ENCODE data around the gene GFI1B. TPM values are rescaled to one million over a fixed set of nuclear protein-coding genes. Genes with fewer than 3 reads are reported as not detected.
"Not testable (repeated sequence)": the region's sequence is repeated elsewhere in the genome, so short reads cannot be mapped to it uniquely, and the experiment has no call there.

Gene GFI1B
- total RNA-seq, 1 donor from 2014 or later = not detected

DNA sequence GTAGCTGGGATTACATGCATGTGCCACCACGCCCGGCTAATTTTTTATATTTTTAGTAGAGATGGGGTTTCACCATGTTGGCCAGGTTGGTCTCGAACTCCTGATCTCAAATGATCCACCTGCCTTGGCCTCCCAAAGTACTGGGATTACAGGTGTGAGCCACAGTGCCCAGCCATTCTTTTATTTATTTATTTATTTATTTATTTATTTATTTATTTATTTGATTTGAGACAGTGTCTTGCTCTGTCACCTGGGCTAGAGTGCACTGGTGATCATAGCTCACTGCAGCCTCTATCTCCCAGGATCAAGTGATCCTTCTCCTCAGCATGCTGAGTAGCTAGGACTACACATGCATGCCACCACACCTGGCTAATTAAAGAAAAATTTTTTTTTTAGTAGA lies 10.6 kb upstream of the GFI1B start:
- not testable (repeated sequence) for DNase-seq (ENCODE audit: low spot score)

DNA sequence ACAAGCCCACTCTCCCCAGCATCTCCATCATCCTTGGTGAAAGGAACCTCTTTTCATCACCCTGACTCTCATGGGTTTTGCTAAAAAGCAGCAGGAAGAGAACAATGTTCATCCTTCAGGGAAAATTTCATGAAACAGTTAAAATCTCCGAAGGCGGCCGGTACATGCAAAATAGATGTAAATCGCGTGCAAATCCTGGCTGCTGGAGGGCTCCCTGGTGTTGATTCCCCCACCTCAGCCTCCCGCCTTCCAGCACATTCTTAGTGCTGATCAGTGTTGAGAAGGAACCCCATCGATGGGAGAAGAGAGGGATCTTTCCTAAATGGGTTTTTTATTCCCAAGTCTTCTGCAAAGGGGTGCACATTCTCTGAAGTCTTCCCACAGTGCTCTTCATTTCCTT lies 8.7 kb upstream of the GFI1B start:
- no peak for DNase-seq (ENCODE audit: low spot score)

DNA sequence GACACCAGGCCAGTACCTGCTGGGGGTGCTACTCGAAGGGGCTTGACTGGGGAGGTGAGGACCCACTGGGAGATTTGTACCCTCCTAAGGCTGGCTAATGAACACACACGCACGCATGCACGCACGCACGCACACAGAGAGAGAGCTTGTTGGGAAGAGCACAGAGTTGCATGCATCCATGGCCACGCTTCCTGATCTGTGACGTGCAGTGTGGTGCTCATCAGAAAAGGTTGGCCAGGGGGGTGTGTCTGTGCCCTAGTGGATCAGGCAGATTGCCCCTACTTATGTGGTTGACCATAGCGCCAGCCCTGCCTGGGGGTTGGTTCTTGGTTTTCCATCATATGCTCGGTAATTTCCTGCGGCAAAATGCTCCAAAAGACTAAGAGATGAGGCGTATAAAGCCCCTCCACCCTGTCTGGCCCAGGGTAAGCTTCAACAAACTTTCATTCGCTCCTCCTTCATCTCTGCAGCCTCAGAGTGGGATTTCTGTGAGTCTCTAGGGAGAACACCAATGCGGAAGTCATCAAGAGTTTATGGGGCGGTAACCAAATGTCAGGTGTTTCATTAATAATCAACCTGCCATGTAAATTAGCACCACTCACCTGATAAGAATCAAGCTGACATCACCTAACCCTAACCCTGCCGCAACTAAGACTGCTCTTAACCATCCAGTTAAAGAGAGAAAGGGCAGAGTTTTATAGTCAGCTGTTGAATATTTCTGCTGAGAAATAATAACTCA lies 8.0 kb upstream of the GFI1B start:
- no peak for DNase-seq (ENCODE audit: low spot score)

DNA sequence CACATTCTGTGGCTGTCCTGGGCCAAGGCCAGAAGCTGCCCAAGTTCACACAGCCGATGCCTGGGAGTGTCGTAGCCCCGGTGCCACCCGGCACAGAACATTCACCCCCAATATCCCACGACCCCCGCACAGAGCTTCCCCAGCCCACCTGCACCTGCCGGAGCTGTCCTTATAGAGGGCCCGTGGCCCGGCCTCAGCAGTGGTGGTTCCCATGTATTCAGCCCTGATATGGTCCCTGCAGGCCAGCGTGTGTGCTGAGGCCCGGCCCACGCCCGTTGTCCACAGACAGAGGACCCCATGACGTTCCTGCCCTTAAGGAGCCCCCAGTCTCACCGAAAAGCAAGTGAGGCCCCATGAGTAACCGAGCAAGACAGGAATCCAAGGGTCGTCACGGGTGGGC lies 5.3 kb upstream of the GFI1B start:
- DNase-seq (ENCODE audit: low spot score) = no peak

DNA sequence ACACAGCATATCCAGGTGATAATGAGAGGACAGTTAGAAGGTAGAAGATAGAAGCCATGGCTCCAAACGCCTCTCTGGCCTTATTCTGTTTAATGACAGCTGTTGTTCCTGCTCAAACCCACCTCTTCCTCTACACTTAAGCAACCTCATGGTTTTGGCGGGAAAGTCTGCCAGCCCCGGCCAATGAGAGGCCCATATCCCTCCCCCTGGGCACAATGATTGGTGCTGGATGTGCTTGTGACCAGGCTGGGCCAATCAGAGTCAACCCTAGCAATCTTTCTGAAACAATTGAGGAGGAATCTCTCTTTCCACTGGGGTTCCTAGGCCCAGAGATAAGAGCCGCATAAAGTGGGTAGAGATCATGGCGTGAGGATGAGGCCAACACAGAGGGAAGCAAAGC lies 4.8 kb upstream of the GFI1B start:
- DNase-seq (ENCODE audit: low spot score) = no peak

DNA sequence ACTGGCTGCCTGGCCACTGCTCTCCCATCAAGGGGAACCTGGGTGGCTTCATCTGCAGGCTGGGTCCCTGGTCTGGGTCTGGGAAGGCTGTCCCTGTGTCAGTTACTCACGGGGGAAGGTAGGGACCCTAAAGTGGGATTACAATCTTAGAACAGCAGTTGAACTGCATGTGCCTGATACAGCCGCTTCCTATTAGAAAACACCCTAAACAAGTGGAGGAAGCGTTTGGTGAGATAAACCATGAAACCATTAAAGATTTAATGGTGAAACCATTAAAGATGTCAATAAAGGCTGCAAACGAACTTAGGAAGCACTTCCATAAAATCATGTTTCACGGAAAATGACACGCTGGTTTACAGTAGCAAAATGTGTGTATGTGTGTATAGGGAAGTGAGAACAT lies 2.5 kb upstream of the GFI1B start:
- DNase-seq (ENCODE audit: low spot score) = no peak

DNA sequence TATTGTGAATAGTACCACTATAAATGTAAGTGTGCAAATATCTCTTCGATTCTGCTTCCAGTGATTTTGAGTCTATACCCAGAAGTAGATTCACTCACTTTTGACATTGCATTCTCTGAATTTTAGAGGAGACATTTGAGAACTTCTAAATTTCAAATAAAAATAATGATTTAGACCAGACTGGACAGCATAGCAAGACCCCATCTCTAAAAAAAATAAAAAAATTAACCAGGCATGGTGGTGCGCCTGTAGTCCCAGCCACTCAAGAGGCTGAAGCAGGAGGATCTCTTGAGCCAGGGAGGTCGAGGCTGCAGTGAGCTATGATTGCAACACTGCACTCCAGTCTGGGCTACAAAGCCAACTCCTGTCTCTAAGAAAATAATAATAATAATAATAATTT lies 1.9 kb upstream of the GFI1B start:
- no peak for DNase-seq (ENCODE audit: low spot score)

DNA sequence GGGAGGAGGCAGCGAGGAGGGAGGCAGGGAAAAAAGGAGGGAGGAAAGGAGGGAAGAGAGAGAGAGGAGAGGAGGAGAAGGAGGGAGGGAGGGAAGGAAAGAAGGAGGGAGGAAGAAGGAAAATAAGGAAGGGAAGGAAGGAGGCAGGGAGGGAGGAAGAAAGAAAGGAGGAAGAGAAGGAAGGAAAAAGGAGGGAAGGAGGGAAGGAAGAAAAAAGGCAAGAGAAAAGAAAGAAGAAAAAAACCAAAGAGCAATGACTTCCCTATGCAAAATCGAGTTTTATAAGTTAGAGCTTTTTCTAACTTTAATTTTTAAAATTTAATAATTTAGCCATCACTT lies 413 bp upstream of the GFI1B start:
- DNase-seq (ENCODE audit: low spot score) = no peak

DNA sequence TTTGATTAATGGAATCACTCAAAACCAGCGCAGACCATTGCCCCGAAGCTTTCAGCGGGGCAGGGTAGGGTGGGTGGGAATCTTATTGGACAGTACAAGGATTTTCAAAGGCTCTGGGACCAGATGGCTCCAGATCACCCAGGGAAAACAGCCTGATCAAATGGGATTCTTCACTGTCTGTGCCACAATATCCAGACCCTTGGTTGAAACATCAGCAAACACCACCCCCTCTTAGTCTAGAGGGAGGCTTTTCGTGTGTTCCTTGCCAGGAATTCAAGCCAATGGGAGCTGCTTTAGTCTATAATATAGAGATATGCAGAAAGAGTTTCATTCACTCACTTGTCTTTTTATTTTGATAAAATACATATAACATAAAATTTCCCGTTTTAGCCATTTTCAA lies 1.7 kb downstream of the GFI1B start:
- DNase-seq (ENCODE audit: low spot score) = no peak

DNA sequence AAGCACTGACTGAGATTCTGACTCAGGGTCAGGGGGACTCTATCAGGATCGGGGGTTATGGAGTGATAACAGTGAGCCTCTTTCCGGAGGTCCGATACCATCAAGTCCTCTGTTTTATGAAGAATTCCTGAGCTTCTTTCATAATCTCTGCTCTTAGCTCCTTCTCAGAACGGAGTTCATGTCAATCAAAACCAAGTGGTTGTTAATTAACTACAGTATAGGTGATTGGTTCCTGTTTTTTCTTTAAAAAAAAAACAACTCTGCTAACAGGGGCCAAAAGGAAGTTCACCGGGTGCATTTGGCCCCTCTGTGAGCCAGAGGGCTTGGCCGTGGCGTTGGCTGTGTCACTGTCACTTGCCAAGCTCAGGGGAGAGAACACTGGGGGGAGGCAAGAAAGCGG lies 4.0 kb downstream of the GFI1B start:
- DNase-seq (ENCODE audit: low spot score) = no peak

DNA sequence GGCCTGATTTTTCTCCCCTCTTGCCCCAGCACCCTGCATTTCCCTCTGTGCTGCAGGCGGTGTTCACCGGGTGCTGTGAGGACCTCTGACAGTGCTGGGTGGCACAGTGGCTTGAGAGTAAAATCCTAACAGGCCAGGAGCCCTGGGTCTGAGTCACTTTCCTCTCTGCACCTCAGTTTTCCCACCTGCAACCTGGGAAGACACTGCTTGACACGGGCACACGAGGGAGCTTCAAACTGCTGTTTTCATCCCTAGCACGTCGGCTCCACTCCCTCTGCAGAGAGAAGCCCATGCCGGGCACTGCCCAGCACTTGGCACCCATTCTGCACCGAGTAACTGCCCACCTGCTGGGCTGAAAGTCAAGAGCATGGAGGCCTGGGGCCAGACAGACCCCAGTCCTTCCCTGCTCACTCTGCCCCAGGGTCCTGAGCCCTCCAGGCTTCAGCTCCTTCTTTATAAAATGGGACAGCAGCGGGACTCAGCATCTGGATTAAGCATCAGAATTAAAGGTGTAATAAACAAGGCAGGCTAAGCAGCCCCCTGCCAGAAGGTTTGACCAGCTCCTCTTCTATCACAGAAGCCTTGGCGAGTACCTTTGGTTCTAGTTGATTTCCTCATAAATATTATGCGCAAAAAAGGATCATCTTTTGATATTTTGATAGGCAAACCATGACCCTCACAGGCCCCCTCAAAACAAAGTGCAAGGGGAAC lies 5.2 kb downstream of the GFI1B start:
- DNase-seq (ENCODE audit: low spot score) = no peak

DNA sequence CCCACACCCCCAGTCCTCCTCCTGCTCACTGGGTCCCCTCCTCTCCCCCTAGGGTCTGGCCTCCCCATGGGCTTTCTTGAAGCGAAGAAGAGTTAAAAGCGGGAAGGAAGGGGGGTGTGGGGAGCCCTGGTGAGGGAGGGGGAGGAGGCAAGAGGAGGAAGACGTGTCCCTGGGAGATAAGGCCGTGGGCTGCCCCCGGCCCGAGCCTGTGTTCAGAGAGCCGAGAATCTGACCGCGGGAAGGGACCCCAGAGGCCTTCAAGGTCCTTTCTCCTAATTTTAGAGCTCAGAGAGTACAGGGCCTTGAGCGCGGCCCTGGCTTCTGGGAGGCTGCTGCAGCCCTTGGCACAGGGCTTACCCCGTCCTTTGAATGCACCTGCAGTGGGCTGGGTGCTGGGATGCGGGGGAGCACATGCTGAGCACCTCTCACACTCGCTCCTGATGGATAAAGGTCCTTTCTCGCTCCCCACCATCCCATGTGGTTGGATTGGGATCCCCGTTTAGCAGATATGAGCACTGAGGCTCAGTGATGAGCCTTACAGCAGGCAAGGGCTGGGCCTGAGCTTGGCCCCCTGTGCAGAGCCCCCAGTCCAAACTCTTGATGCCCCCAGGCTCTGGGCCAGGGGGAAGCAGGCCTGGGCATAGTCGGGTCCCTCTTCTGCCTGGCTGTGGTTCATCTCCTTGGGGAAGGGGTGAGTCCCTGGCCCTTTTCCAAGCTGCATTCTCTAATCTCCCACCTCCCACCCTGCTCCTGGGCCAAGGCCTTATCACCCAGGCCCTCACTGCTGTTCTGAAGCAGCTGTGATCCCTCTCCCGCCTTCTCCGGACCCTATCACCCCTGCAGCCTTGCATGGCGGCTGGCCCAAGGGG lies 5.9 kb downstream of the GFI1B start:
- no peak for DNase-seq (ENCODE audit: low spot score)

DNA sequence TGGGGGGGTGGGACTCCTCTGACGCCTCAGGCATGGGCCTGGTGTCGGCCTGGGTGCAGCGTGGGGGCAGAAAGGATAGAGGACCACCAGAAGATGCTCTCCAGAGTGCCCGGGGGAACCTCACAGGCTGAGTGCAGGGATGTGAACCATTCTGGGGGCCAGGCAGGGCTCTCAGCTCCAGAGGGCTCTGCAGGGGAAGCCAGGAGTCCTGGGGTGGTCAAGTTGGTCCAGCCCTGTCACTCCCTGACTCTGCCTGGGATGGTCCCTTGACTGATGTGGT lies 6.5 kb downstream of the GFI1B start:
- DNase-seq (ENCODE audit: low spot score) = no peak

DNA sequence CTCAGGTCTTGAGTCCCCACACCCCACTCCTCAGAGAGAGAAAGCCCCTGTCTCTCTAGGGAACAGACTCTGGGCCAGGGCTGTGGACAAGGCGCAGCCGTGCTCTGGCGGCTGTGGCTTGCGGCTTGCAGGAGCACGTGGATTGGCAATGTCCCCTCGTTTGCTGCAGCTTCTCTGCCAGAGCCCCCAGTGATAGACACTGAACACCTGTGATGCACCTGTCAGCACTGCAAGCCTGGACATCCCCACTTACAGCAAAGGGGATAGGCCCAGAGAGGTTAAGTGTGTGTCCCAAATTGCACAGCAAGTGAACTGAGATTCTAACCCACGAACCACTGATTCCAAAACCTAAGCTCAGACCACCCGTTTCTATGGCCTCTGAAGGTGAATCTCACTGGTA lies 7.0 kb downstream of the GFI1B start:
- DNase-seq (ENCODE audit: low spot score) = no peak

DNA sequence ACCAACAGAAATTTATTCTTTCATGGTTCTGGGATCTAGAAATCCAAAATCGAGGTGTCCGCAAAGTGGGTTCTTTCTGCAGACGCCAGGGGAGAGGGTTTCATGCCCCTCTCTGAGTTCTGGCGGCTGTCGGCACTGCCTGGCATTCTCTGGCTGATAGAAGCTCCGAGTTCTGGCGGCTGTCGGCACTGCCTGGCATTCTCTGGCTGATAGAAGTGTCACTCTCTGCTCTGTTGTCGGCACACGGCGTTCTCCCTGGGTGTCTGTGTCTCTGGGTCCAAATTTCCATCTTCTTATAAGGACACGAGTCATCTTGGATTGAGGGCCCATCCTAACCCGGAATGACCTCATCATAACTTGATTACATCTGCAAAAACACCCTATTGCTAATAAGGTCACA lies 7.6 kb downstream of the GFI1B start:
- DNase-seq (ENCODE audit: low spot score) = no peak

DNA sequence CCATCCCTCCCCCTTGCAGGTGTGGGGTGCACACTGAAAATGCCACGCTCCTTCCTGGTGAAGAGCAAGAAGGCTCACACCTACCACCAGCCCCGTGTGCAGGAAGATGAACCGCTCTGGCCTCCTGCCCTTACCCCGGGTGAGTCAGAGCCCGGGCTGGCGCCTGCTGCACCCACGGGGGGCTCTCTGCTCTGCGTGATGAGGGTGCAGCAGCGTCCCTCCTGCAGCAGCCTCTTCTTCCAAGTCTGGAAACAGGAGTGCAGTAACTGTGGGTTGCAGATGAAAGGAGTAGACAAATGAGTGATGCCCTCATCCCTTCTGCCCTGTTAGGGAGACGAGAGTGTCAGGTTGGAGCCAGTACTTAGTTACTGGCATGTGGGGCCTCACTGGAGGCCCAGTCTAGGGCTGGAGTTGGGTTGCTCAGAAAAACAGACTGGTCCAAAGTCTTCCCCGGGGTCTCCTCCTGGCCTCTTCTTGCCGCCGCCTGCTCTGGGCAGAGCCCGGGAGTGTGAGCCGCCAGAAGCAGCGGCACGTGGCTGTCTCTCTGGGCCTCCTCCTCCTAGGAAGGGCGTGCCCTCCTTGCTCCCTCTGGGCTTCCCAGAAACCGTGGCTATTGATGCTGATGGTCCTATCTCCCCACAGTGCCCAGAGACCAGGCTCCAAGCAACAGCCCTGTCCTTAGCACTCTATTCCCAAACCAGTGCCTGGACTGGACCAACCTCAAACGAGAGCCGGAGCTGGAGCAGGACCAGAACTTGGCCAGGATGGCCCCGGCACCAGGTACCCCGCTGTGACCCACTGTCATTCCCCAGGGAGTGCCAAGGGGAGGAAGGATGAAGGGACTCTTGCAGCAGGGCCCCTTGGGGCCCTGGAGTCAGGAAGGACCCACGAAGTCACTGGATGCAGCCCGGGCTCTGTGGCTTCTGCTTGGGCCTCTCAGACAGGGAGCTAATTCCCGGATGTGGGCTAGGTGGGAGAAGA lies 8.4 kb downstream of the GFI1B start:
- no peak for DNase-seq (ENCODE audit: low spot score)

DNA sequence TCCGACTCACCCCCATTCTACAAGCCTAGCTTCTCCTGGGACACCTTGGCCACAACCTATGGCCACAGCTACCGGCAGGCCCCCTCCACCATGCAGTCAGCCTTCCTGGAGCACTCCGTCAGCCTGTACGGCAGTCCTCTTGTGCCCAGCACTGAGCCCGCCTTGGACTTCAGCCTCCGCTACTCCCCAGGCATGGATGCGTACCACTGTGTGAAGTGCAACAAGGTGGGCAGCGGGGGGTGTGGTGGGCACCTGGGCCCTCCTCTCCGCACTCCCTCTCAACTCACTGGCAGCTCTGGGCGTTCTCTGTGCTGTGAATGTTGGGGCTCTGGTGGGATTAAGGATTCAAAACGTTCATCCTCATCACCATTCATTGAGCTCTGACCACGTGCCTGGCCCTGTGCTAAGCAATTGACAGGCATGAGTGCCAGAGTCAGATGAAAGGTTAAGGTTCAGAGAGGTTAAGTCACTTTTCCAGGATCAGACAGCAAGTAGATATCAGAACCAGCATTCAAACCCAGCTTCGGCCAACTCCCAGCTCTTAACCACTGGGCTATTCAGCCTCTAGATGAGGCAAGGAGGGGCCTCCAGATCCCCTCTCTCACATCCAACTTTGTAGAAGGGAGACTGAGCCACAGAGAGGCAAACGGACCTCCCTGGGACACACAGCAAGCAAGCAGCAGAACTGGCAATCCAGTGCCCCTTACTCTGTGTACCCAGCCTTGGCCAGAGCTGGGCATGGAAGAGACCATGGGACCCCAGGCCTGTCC lies 9.9 kb downstream of the GFI1B start:
- no peak for DNase-seq (ENCODE audit: low spot score)

DNA sequence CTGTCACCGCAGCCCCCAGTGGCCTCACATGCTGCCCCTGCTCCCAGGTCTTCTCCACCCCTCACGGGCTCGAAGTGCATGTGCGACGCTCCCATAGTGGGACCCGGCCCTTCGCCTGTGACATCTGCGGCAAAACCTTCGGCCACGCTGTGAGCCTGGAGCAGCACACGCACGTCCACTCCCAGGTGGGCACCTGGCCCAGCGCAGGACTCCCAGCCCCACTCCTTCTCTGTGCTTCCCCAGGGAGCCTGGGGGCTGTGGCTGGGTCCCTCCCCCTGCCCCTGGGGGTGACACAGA lies 10.5 kb downstream of the GFI1B start:
- DNase-seq (ENCODE audit: low spot score) = no peak

DNA sequence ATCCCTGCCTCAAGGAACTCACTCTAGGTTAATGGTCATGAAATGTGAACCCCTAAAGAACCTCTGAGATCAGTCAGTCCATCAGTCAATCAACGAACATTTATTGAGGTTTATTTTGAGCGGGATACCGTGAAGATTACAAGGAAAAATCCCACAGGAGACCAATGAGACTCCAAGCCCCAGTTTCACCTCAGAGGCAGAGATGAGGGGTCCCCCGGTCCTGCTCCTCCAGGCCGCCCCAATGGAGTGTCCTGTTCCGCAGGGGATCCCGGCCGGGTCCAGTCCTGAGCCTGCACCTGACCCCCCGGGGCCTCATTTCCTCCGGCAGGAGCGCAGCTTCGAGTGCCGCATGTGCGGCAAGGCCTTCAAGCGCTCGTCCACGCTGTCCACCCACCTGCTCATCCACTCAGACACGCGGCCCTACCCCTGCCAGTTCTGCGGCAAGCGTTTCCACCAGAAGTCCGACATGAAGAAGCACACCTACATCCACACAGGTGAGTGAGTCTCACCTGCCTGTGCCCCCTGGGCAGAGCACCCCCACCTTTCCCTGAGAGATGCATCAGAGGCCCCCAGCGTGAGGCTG lies 11.0 kb downstream of the GFI1B start:
- no peak for DNase-seq (ENCODE audit: low spot score)

DNA sequence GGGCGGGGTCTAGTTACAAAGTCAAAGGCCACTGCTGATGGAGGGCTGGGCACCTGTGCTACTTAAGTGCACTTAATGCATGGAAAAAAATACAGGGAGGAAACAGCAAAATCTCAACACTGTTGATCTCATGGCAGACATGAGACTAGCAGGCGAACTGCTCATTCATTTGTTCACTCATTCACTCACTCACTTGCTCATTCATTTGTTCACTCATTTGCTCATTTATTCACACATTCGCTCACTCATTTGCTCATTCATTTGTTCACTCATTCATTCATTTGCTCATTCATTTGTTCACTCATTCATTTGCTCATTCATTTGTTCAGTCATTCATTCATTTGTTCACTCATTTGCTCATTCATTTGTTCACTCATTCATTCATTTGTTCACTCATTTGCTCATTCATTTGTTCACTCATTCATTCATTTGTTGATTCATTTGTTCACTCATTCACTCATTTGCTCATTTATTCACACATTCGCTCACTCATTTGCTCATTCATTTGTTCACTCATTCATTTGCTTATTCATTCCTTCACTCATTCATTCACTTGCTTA lies 11.6 kb downstream of the GFI1B start:
- DNase-seq (ENCODE audit: low spot score) = not testable (repeated sequence)

DNA sequence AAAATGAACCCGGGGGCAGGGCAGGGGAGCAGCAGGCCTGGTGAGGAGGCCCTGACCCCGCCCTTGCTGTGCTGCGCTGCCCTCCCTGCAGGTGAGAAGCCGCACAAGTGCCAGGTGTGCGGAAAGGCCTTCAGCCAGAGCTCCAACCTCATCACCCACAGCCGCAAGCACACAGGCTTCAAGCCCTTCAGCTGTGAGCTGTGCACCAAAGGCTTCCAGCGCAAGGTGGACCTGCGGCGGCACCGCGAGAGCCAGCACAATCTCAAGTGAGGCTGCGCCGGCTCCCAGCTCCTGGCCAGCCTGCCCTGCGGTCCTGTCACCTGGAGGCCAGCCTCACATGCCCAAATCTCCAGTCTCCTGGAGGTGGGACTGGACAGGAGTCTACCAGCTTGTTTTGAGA lies 12.3 kb downstream of the GFI1B start:
- no peak for DNase-seq (ENCODE audit: low spot score)
